Measurements from ENCODE around the gene PRKCE.

PRKCE gene

GRCh38 chr2:46230115-46230571 is 578.7 kb downstream of the PRKCE start:
- no peaks in the 10 kb centered on the region for H3K36me3 Mint-ChIP-seq (ENCODE audit: low read depth)
- H3K4me3 Mint-ChIP-seq: peak overlapping the region; percentile 55
- peaks cover 1% of the 10 kb centered on the region for H3K9me3 Mint-ChIP-seq
- peaks cover 21% of the 10 kb centered on the region for H3K4me1 Mint-ChIP-seq (ENCODE audit: low read depth)
- no peak for DNase-seq (ENCODE audit: low spot score)
- peak overlapping the region; percentile 90 for H3K27ac Mint-ChIP-seq
- peaks cover 21% of the 10 kb centered on the region for H3K27me3 Mint-ChIP-seq (ENCODE audit: low read depth)

GRCh38 chr2:46230677-46231425 is 579.4 kb downstream of the PRKCE start:
- Mint-ChIP-seq H3K36me3 (ENCODE audit: low read depth) (no peaks in the 10 kb centered on the region), H3K4me3 (no peak overlapping the region), H3K27me3 (ENCODE audit: low read depth) (peaks cover 16% of the 10 kb centered on the region), H3K9me3 (no peaks in the 10 kb centered on the region), H3K4me1 (ENCODE audit: low read depth) (peaks cover 22% of the 10 kb centered on the region), H3K27ac (no peak overlapping the region)
- DNase-seq (ENCODE audit: low spot score): no peak

GRCh38 chr2:46231721-46232120 is 580.2 kb downstream of the PRKCE start:
- no peak for DNase-seq (ENCODE audit: low spot score)
- Mint-ChIP-seq H3K4me3 (no peak overlapping the region), H3K27me3 (ENCODE audit: low read depth) (peaks cover 12% of the 10 kb centered on the region), H3K4me1 (ENCODE audit: low read depth) (peaks cover 29% of the 10 kb centered on the region), H3K9me3 (no peaks in the 10 kb centered on the region), H3K27ac (no peak overlapping the region), H3K36me3 (ENCODE audit: low read depth) (no peaks in the 10 kb centered on the region)

GRCh38 chr2:46232860-46233259 is 581.4 kb downstream of the PRKCE start:
- H3K4me3 Mint-ChIP-seq: no peak overlapping the region
- no peaks in the 10 kb centered on the region for H3K9me3 Mint-ChIP-seq
- peaks cover 40% of the 10 kb centered on the region for H3K4me1 Mint-ChIP-seq (ENCODE audit: low read depth)

GRCh38 chr2:46236006-46236875 is 584.8 kb downstream of the PRKCE start:
- Mint-ChIP-seq H3K4me1 (ENCODE audit: low read depth) (peaks cover 50% of the 10 kb centered on the region), H3K36me3 (ENCODE audit: low read depth) (peaks cover 9% of the 10 kb centered on the region), H3K27ac (no peak overlapping the region), H3K27me3 (ENCODE audit: low read depth) (no peaks in the 10 kb centered on the region), H3K9me3 (no peaks in the 10 kb centered on the region), H3K4me3 (no peak overlapping the region)
- DNase-seq (ENCODE audit: low spot score): no peak

More at GRCh38 chr2:46232860-46233259, 581.4 kb downstream of the PRKCE start:
- H3K36me3 Mint-ChIP-seq (ENCODE audit: low read depth): no peaks in the 10 kb centered on the region
- peaks cover 6% of the 10 kb centered on the region for H3K27me3 Mint-ChIP-seq (ENCODE audit: low read depth)
- no peak overlapping the region for H3K27ac Mint-ChIP-seq
- DNase-seq (ENCODE audit: low spot score): no peak

- peaks cover 50% of the 10 kb centered on the region for H3K4me1 Mint-ChIP-seq (ENCODE audit: low read depth)
- no peak overlapping the region for H3K4me3 Mint-ChIP-seq
- no peak for DNase-seq (ENCODE audit: low spot score)
- no peak overlapping the region for H3K27ac Mint-ChIP-seq
- H3K27me3 Mint-ChIP-seq (ENCODE audit: low read depth): no peaks in the 10 kb centered on the region
- no peaks in the 10 kb centered on the region for H3K9me3 Mint-ChIP-seq
- peaks cover 9% of the 10 kb centered on the region for H3K36me3 Mint-ChIP-seq (ENCODE audit: low read depth)
These were observed 585.7 kb downstream of the PRKCE start for GRCh38 chr2:46236876-46237859.
